Prostate gland (tissue), 2 donors: ENCODE results near the gene ITGA3. TPM values are rescaled to one million over a fixed set of nuclear protein-coding genes. Genes with fewer than 3 reads are reported as not detected.

ENCODE experiments used
- DNase-seq: peaks from one replicate; pipeline ENCODE4 v3.0.0-alpha.2; 2019; ENCODE audit warnings: low spot score
- H3K27ac ChIP-seq, 2 donors: fragments of 200-600 bp; sonication (generic); 2 replicates each; pipeline ENCODE4 v1.5.1; 2017 to 2019
- H3K27me3 ChIP-seq: fragments of 200-600 bp; sonication (generic); replicated peaks from 2 replicates; pipeline ENCODE4 v1.5.1; 2019; ENCODE audit not compliant: insufficient read depth
- H3K36me3 ChIP-seq, 2 donors: fragments of 200-600 bp; sonication (generic); 1 replicate in 1 of 2; 2 replicates in 1 of 2; pipeline versions ENCODE4 v1.5.1 to v1.8.1; 2017 to 2019
- H3K4me1 ChIP-seq: fragments of 200-600 bp; sonication (generic); replicated peaks from 2 replicates; pipeline ENCODE4 v1.5.1; 2019
- H3K4me3 ChIP-seq, 2 donors: fragments of 200-600 bp; sonication (generic); 2 replicates each; pipeline ENCODE4 v1.5.1; 2017 to 2019
- H3K9me3 ChIP-seq: fragments of 200-600 bp; sonication (generic); 2 replicates; pipeline ENCODE4 v1.5.1; 2017
- CTCF ChIP-seq, 4 experiments: fragments of 200-600 bp in 2 of 4; fragments of 450-650 bp in 2 of 4; sonication (generic) in 2 of 4; IDR thresholded peaks; 1 replicate in 3 of 4; 2 replicates in 1 of 4; pipeline ENCODE4 v1.5.1; 2016 to 2019; ENCODE audit warnings: antibody characterized with exemption in 4 of 4, mild to moderate bottlenecking in 2 of 4, moderate library complexity in 2 of 4
- POLR2A ChIP-seq: fragments of 450-650 bp; IDR thresholded peaks from one replicate; pipeline ENCODE4 v1.6.1; 2016; ENCODE audit warnings: antibody characterized with exemption, mild to moderate bottlenecking
- POLR2AphosphoS5 ChIP-seq: sonication (generic); formaldehyde crosslinking; IDR thresholded peaks from one replicate; pipeline ENCODE4 v1.6.1; 2017; ENCODE audit warnings: antibody characterized with exemption
- WGBS: methylation state at CpG from one replicate; pipeline ENCODE4 v1.1.5; 2018; 5-methylcytosine and 5-hydroxymethylcytosine counted together
- intact Hi-C: fragments of 100-400 bp; cut with DNase I; formaldehyde crosslinking; loops from one replicate; pipeline ENCODE4 v1.14.2; 2022
- total RNA-seq, 2 donors: library from RNA; depleted of rRNA; stranded (reverse); fragments of >200 nt; gene quantifications; one replicate each; pipeline ENCODE4 v1.1.0, GENCODE V29; 2016

The ITGA3 gene
- total RNA-seq, 2 donors from 2014 or later = 67.0 to 71.3 TPM

GRCh38 chr17:50096758-50097157 lies 40.8 kb downstream of the ITGA3 start:
- Histone ChIP-seq H3K27me3 (no peaks in the 10 kb centered on the region), H3K4me1 (peaks cover 4% of the 10 kb centered on the region), H3K27ac (no peak overlapping the region), H3K36me3 (no peaks in the 10 kb centered on the region), H3K4me3 (peak overlapping the region in 1 of 2 donors; percentile 76), H3K9me3 (no peaks in the 10 kb centered on the region)
- no peak for TF ChIP-seq POLR2A
- TF ChIP-seq POLR2AphosphoS5 = no peak
- no peak for TF ChIP-seq CTCF (IDR thresholded peaks at IDR 0.05)
- WGBS = 78% methylated on average over 3 of the region's 3 CpGs
- intact Hi-C loops = loop anchor here (10.0 kb wide), 1 partner anchor 58 kb away; the partner anchor contains the start of gene PPP1R9B
- DNase-seq = no peak

- Histone ChIP-seq H3K27ac (no peak overlapping the region), H3K36me3 (no peaks in the 10 kb centered on the region), H3K4me1 (peaks cover 4% of the 10 kb centered on the region), H3K27me3 (no peaks in the 10 kb centered on the region), H3K4me3 (no peak overlapping the region), H3K9me3 (no peaks in the 10 kb centered on the region)
- intact Hi-C loops = loop anchor here (10.0 kb wide), 1 partner anchor 57 kb away; the partner anchor contains the start of gene PPP1R9B
- no peak for DNase-seq
- WGBS = 68% methylated on average over 7 of the region's 7 CpGs
- no peak for TF ChIP-seq POLR2AphosphoS5
- no peak for TF ChIP-seq POLR2A
- no peak for TF ChIP-seq CTCF (IDR thresholded peaks at IDR 0.05)
Measured at GRCh38 chr17:50097455-50097854, 41.5 kb downstream of the ITGA3 start.

- no peak for TF ChIP-seq CTCF (IDR thresholded peaks at IDR 0.05)
- no peak for TF ChIP-seq POLR2A
- TF ChIP-seq POLR2AphosphoS5 = no peak
- 76% methylated on average over 4 of the region's 4 CpGs for WGBS
- no peak overlapping the region for H3K27ac ChIP-seq
- no peak for DNase-seq
- intact Hi-C loops = loop anchor here (10.0 kb wide), 1 partner anchor 57 kb away; the partner anchor contains the start of gene PPP1R9B
- H3K4me1 ChIP-seq = peaks cover 4% of the 10 kb centered on the region
- no peaks in the 10 kb centered on the region for H3K27me3 ChIP-seq
- no peak overlapping the region for H3K4me3 ChIP-seq
- no peaks in the 10 kb centered on the region for H3K36me3 ChIP-seq
- H3K9me3 ChIP-seq = no peaks in the 10 kb centered on the region
Measured at GRCh38 chr17:50097926-50098325, 42.0 kb downstream of the ITGA3 start.

- no peak overlapping the region for H3K4me3 ChIP-seq
- no peaks in the 10 kb centered on the region for H3K27me3 ChIP-seq
- H3K36me3 ChIP-seq = no peaks in the 10 kb centered on the region
- peaks cover 4% of the 10 kb centered on the region for H3K4me1 ChIP-seq
- intact Hi-C loops = loop anchor here (10.0 kb wide), 1 partner anchor 56 kb away; the partner anchor contains the start of gene PPP1R9B
- 87% methylated on average over 4 of the region's 4 CpGs for WGBS
- no peak for TF ChIP-seq POLR2A
- no peak for TF ChIP-seq POLR2AphosphoS5
- TF ChIP-seq CTCF (IDR thresholded peaks at IDR 0.05) = no peak
- no peaks in the 10 kb centered on the region for H3K9me3 ChIP-seq
- no peak for DNase-seq
- H3K27ac ChIP-seq = no peak overlapping the region
Measured at GRCh38 chr17:50098583-50098982, 42.7 kb downstream of the ITGA3 start.

- no peak overlapping the region for H3K27ac ChIP-seq
- H3K27me3 ChIP-seq = no peaks in the 10 kb centered on the region
- H3K4me3 ChIP-seq = no peak overlapping the region
- DNase-seq = no peak
- no peaks in the 10 kb centered on the region for H3K36me3 ChIP-seq
- peaks cover 4% of the 10 kb centered on the region for H3K4me1 ChIP-seq
- WGBS = 78% methylated on average over 5 of the region's 5 CpGs
- intact Hi-C loops = loop anchor here (10.0 kb wide), 1 partner anchor 56 kb away; the partner anchor contains the start of gene PPP1R9B
- no peaks in the 10 kb centered on the region for H3K9me3 ChIP-seq
- TF ChIP-seq POLR2AphosphoS5 (no peak), POLR2A (no peak), CTCF (IDR thresholded peaks at IDR 0.05) (no peak)
Measured at GRCh38 chr17:50099003-50099402, 43.1 kb downstream of the ITGA3 start.
